IPS DF 6.9 (cell line): ENCODE measurements around the gene CD4.
A peak's percentile ranks its signal among the peaks of the same experiment; 100 is the strongest.
"Not testable (repeated sequence)": the region's sequence is repeated elsewhere in the genome, so short reads cannot be mapped to it uniquely, and the experiment has no call there.

Experiments used
- DNase-seq: peaks from one replicate; pipeline ENCODE4 v3.0.0-alpha.2; 2013; ENCODE audit warnings: low read depth, low spot score
- H3K27ac ChIP-seq: one replicate; pipeline ENCODE4 v1.5.1; 2013; ENCODE audit warnings: low read length, control low read depth
- H3K27me3 ChIP-seq: 2 replicates; pipeline ENCODE4 v1.6.1; 2013; ENCODE audit warnings: mild to moderate bottlenecking, low read length; ENCODE audit not compliant: control insufficient read depth, insufficient read depth
- H3K36me3 ChIP-seq: 2 replicates; pipeline ENCODE4 v1.6.1; 2013; ENCODE audit warnings: low read length; ENCODE audit not compliant: control insufficient read depth, insufficient read depth
- H3K4me1 ChIP-seq: 2 replicates; pipeline ENCODE4 v1.6.1; 2013; ENCODE audit warnings: low read length; ENCODE audit not compliant: control insufficient read depth, insufficient read depth
- H3K4me3 ChIP-seq: 2 replicates; pipeline ENCODE4 v1.5.1; 2013; ENCODE audit warnings: mild to moderate bottlenecking, low read length
- H3K9me3 ChIP-seq: 2 replicates; pipeline ENCODE4 v1.6.1; 2013; ENCODE audit warnings: low read length, inconsistent platforms; ENCODE audit not compliant: control insufficient read depth, insufficient read depth
- WGBS: extraction: QIAGEN DNeasy Blood & Tissue Kit; methylation state at CpG from one replicate; pipeline ENCODE4 v1.1.7; 2013; ENCODE audit warnings: mixed read lengths, missing lambda C conversion rate; ENCODE audit not compliant: insufficient read length, insufficient coverage; 5-methylcytosine and 5-hydroxymethylcytosine counted together

The CD4 gene

GRCh38 chr12:6788972-6789924, at the start of gene CD4:
CD4 (plus strand) TSS chr12:6789528; CDS start chr12:6800139, 10,611 bp downstream.
- Histone ChIP-seq H3K27ac (no peak within 1 kb of the TSS), H3K9me3 (no peaks in the 10 kb centered on the region), H3K36me3 (no peaks in the 10 kb centered on the region), H3K27me3 (no peaks in the 10 kb centered on the region), H3K4me3 (no peak within 1 kb of the TSS), H3K4me1 (no peaks in the 10 kb centered on the region)
- no CpG with 5 or more reads among the region's 18 CpGs for WGBS
- no peak for DNase-seq

GRCh38 chr12:6742080-6742479, 47.2 kb upstream of the CD4 start:
- H3K9me3 ChIP-seq, H3K4me1 ChIP-seq, H3K27me3 ChIP-seq, DNase-seq, H3K27ac ChIP-seq, H3K4me3 ChIP-seq: not testable (repeated sequence)
- whole genome bisulfite sequencing = no CpG with 5 or more reads among the region's 12 CpGs
- H3K36me3 ChIP-seq = peaks cover 10% of the 10 kb centered on the region

GRCh38 chr12:6742834-6743233, 46.5 kb upstream of the CD4 start:
- Histone ChIP-seq H3K27me3 (no peaks in the 10 kb centered on the region), H3K9me3 (no peaks in the 10 kb centered on the region; the same call in 1 of the 2 replicates), H3K27ac (no peak overlapping the region), H3K36me3 (peaks cover 17% of the 10 kb centered on the region), H3K4me3 (no peak overlapping the region), H3K4me1 (no peaks in the 10 kb centered on the region)
- no CpG with 5 or more reads among the region's 3 CpGs for WGBS
- DNase-seq = no peak

GRCh38 chr12:6743300-6743699, 46.0 kb upstream of the CD4 start:
- not testable (repeated sequence) for H3K9me3 ChIP-seq
- no CpG with 5 or more reads among the region's 7 CpGs for WGBS

GRCh38 chr12:6745741-6746525, 43.4 kb upstream of the CD4 start:
- WGBS = no CpG with 5 or more reads among the region's 13 CpGs
- Histone ChIP-seq H3K36me3 (peaks cover 42% of the 10 kb centered on the region), H3K27me3 (no peaks in the 10 kb centered on the region), H3K27ac (no peak overlapping the region), H3K9me3 (no peaks in the 10 kb centered on the region; the same call in 1 of the 2 replicates), H3K4me3 (no peak overlapping the region), H3K4me1 (no peaks in the 10 kb centered on the region)
- DNase-seq = no peak

More at GRCh38 chr12:6743300-6743699, 46.0 kb upstream of the CD4 start:
- not testable (repeated sequence) for H3K4me3 ChIP-seq, H3K4me1 ChIP-seq, DNase-seq, H3K27ac ChIP-seq, H3K27me3 ChIP-seq
- peaks cover 20% of the 10 kb centered on the region for H3K36me3 ChIP-seq

GRCh38 chr12:6747216-6747615, 42.1 kb upstream of the CD4 start:
- peaks cover 44% of the 10 kb centered on the region for H3K36me3 ChIP-seq
- no peak overlapping the region for H3K4me3 ChIP-seq

GRCh38 chr12:6748761-6749160, 40.6 kb upstream of the CD4 start:
- Histone ChIP-seq H3K36me3 (peaks cover 44% of the 10 kb centered on the region), H3K4me3 (no peak overlapping the region), H3K9me3 (no peaks in the 10 kb centered on the region; the same call in 1 of the 2 replicates), H3K27me3 (no peaks in the 10 kb centered on the region), H3K4me1 (0 out of 2 replicates have a peak, but pooled peaks cover 2% of the 10 kb centered on the region), H3K27ac (no peak overlapping the region)
- WGBS = no CpG with 5 or more reads among the region's 28 CpGs
- DNase-seq = no peak

More at GRCh38 chr12:6747216-6747615, 42.1 kb upstream of the CD4 start:
- no peaks in the 10 kb centered on the region for H3K27me3 ChIP-seq
- H3K27ac ChIP-seq = no peak overlapping the region
- no CpG with 5 or more reads among the region's 4 CpGs for WGBS
- no peaks in the 10 kb centered on the region; the same call in 1 of the 2 replicates for H3K9me3 ChIP-seq
- no peak for DNase-seq
- 0 out of 2 replicates have a peak, but pooled peaks cover 2% of the 10 kb centered on the region for H3K4me1 ChIP-seq

- no CpG with 5 or more reads among the region's 4 CpGs for WGBS
- H3K4me3 ChIP-seq = no peak overlapping the region
- H3K4me1 ChIP-seq = 0 out of 2 replicates have a peak, but pooled peaks cover 3% of the 10 kb centered on the region
- no peak overlapping the region for H3K27ac ChIP-seq
- DNase-seq = no peak
- H3K9me3 ChIP-seq = no peaks in the 10 kb centered on the region; the same call in 1 of the 2 replicates
- H3K27me3 ChIP-seq = no peaks in the 10 kb centered on the region
- peaks cover 44% of the 10 kb centered on the region for H3K36me3 ChIP-seq
Observed at GRCh38 chr12:6750506-6750905, 38.8 kb upstream of the CD4 start.

- Histone ChIP-seq H3K36me3 (peaks cover 34% of the 10 kb centered on the region), H3K9me3 (no peaks in the 10 kb centered on the region; the same call in 1 of the 2 replicates), H3K4me1 (0 out of 2 replicates have a peak, but pooled peaks cover 3% of the 10 kb centered on the region), H3K4me3 (peak overlapping the region; percentile 91; the same call in 1 of the 2 replicates), H3K27me3 (no peaks in the 10 kb centered on the region), H3K27ac (no peak overlapping the region)
- no CpG with 5 or more reads among the region's 7 CpGs for WGBS
- no peak for DNase-seq
Observed at GRCh38 chr12:6751767-6752166, 37.6 kb upstream of the CD4 start.
